GM21423 (cell line): ENCODE data around the gene VSIG10.
"Not testable (repeated sequence)": the region's sequence is repeated elsewhere in the genome, so short reads cannot be mapped to it uniquely, and the experiment has no call there.

Source experiments
- ATAC-seq: cut with Tn5 transposase; IDR thresholded peaks from one replicate; pipeline ENCODE4 v1.9.1; 2021; ENCODE audit warnings: mild to moderate bottlenecking, moderate library complexity; ENCODE audit not compliant: unreplicated experiment

VSIG10 gene

GRCh38 chr12:118109088-118109487 lies 5.3 kb upstream of the VSIG10 start:
- no peak for ATAC-seq

- ATAC-seq: no peak
These were observed 3.9 kb upstream of the VSIG10 start for GRCh38 chr12:118107694-118108093.

- ATAC-seq: no peak
These were observed 3.2 kb upstream of the VSIG10 start for GRCh38 chr12:118107011-118107410.

GRCh38 chr12:118103201-118103600 lies 610 bp downstream of the VSIG10 start:
- ATAC-seq: no peak

GRCh38 chr12:118102609-118103008 lies 1.2 kb downstream of the VSIG10 start:
- no peak for ATAC-seq

GRCh38 chr12:118102070-118102469 lies 1.7 kb downstream of the VSIG10 start:
- ATAC-seq: no peak

GRCh38 chr12:118101051-118101450 lies 2.8 kb downstream of the VSIG10 start:
- no peak for ATAC-seq

- ATAC-seq: no peak
These were observed 4.7 kb downstream of the VSIG10 start for GRCh38 chr12:118098911-118099671.

GRCh38 chr12:118098401-118098800 lies 5.4 kb downstream of the VSIG10 start:
- ATAC-seq: no peak

GRCh38 chr12:118094039-118094438 lies 9.8 kb downstream of the VSIG10 start:
- no peak for ATAC-seq

GRCh38 chr12:118089782-118090181 lies 14.0 kb downstream of the VSIG10 start:
- ATAC-seq: no peak

GRCh38 chr12:118082161-118082560 lies 21.6 kb downstream of the VSIG10 start:
- no peak for ATAC-seq

- not testable (repeated sequence) for ATAC-seq
These were observed 22.3 kb downstream of the VSIG10 start for GRCh38 chr12:118081521-118081920.

- ATAC-seq: no peak
These were observed 30.0 kb downstream of the VSIG10 start for GRCh38 chr12:118073768-118074167.

- ATAC-seq: no peak
These were observed 33.2 kb downstream of the VSIG10 start for GRCh38 chr12:118070650-118071049.

- no peak for ATAC-seq
These were observed 35.4 kb downstream of the VSIG10 start for GRCh38 chr12:118068445-118068844.

- ATAC-seq: no peak
These were observed 38.4 kb downstream of the VSIG10 start for GRCh38 chr12:118065380-118065779.

- ATAC-seq: no peak
These were observed 39.2 kb downstream of the VSIG10 start for GRCh38 chr12:118064608-118065007.

- ATAC-seq: no peak
These were observed 40.0 kb downstream of the VSIG10 start for GRCh38 chr12:118063576-118064391.

- no peak for ATAC-seq
These were observed 41.7 kb downstream of the VSIG10 start for GRCh38 chr12:118061873-118062843.
